Activated CD4-positive, alpha-beta T cell treated with anti-CD3 and anti-CD28 coated beads, Interleukin-2, amount 50 U/mL, for 1 hour (primary cell): ENCODE results near the gene FES.
A peak's percentile ranks its signal among the peaks of the same experiment; 100 is the strongest.

Experiments used
- DNase-seq: peaks from one replicate; pipeline ENCODE4 v3.0.0-alpha.2; 2020

The FES gene

DNA sequence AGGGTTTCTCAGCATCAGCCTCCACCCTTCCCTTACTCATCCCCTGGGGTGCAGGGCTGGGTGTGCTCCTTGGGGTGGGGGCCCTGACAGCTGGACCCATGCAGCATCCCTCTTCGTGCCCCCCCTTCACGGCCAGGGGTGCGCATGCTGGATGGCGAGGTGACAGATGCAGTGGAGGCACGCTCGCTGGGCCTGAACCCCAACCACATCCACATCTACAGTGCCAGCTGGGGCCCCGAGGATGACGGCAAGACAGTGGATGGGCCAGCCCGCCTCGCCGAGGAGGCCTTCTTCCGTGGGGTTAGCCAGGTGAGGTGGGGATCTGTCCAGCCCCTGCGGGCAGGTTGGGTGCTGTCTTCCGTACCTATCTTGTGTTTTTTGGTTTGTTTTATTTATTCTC, 6.3 kb upstream of the FES start:
- no peak for DNase-seq

DNA sequence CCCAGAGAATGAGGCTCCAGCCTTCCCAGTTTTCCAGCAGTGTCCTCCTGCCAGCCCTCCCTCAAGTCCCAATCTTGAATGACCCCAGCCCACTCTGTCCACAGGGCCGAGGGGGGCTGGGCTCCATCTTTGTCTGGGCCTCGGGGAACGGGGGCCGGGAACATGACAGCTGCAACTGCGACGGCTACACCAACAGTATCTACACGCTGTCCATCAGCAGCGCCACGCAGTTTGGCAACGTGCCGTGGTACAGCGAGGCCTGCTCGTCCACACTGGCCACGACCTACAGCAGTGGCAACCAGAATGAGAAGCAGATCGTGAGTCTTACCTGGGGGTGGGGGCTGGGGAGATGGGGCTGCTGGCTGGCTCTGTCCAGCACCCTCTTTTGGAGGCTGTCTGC, 5.6 kb upstream of the FES start:
- no peak for DNase-seq

DNA sequence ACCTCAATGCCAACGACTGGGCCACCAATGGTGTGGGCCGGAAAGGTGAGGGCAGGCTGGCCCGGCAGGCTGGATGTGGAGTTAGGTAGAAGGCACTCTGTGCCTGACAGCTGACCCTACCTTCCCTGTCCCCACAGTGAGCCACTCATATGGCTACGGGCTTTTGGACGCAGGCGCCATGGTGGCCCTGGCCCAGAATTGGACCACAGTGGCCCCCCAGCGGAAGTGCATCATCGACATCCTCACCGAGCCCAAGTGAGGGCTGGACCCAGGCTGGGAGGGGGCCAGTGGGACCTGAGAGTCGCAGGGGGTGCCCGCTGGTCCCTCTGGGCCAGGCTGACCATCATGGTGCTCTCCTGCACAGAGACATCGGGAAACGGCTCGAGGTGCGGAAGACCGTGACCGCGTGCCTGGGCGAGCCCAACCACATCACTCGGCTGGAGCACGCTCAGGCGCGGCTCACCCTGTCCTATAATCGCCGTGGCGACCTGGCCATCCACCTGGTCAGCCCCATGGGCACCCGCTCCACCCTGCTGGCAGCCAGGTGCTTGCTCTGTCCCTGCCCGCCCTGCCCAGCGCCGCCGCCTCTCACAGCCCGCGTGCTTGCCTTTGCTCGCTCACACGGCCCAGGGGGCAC, 4.5 kb upstream of the FES start:
- no peak for DNase-seq

DNA sequence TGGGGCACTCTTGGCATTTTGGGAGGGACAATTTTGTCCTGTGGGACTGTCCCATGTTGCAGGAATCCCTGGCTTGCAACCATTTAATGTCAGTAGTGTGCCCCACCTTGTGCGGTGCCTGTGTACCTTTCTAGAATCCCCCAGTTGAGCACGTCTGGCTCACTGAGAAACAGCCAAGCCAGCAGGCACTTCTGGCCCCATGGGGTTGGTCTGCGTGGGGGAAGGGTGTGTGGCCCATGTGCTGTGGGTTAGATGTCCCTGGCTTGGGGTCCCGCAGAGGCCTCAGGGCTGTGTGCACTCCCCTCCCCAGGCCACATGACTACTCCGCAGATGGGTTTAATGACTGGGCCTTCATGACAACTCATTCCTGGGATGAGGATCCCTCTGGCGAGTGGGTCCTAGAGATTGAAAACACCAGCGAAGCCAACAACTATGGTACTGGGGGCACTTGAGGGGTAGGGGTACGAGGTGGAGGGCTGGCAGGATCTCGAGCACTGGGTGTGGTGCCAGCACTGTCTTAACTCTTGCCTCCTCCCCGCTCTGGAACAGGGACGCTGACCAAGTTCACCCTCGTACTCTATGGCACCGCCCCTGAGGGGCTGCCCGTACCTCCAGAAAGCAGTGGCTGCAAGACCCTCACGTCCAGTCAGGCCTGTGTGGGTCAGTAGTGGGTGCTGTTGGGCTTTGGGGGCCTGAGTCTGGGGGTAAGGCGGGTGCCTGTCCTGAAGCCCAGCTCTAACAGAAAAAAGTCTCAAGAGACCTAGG, 3.7 kb upstream of the FES start:
- DNase-seq: no peak

DNA sequence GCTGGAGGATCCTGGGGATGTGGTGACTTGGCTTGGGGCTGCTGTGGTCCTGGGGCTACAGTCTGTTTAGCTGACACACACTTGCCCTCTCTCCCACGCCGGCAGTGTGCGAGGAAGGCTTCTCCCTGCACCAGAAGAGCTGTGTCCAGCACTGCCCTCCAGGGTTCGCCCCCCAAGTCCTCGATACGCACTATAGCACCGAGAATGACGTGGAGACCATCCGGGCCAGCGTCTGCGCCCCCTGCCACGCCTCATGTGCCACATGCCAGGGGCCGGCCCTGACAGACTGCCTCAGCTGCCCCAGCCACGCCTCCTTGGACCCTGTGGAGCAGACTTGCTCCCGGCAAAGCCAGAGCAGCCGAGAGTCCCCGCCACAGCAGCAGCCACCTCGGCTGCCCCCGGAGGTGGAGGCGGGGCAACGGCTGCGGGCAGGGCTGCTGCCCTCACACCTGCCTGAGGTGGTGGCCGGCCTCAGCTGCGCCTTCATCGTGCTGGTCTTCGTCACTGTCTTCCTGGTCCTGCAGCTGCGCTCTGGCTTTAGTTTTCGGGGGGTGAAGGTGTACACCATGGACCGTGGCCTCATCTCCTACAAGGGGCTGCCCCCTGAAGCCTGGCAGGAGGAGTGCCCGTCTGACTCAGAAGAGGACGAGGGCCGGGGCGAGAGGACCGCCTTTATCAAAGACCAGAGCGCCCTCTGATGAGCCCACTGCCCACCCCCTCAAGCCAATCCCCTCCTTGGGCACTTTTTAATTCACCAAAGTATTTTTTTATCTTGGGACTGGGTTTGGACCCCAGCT, 2.9 kb upstream of the FES start:
- no peak for DNase-seq

DNA sequence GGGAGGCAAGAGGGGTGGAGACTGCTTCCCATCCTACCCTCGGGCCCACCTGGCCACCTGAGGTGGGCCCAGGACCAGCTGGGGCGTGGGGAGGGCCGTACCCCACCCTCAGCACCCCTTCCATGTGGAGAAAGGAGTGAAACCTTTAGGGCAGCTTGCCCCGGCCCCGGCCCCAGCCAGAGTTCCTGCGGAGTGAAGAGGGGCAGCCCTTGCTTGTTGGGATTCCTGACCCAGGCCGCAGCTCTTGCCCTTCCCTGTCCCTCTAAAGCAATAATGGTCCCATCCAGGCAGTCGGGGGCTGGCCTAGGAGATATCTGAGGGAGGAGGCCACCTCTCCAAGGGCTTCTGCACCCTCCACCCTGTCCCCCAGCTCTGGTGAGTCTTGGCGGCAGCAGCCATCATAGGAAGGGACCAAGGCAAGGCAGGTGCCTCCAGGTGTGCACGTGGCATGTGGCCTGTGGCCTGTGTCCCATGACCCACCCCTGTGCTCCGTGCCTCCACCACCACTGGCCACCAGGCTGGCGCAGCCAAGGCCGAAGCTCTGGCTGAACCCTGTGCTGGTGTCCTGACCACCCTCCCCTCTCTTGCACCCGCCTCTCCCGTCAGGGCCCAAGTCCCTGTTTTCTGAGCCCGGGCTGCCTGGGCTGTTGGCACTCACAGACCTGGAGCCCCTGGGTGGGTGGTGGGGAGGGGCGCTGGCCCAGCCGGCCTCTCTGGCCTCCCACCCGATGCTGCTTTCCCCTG, 2.2 kb upstream of the FES start:
- DNase-seq: no peak

DNA sequence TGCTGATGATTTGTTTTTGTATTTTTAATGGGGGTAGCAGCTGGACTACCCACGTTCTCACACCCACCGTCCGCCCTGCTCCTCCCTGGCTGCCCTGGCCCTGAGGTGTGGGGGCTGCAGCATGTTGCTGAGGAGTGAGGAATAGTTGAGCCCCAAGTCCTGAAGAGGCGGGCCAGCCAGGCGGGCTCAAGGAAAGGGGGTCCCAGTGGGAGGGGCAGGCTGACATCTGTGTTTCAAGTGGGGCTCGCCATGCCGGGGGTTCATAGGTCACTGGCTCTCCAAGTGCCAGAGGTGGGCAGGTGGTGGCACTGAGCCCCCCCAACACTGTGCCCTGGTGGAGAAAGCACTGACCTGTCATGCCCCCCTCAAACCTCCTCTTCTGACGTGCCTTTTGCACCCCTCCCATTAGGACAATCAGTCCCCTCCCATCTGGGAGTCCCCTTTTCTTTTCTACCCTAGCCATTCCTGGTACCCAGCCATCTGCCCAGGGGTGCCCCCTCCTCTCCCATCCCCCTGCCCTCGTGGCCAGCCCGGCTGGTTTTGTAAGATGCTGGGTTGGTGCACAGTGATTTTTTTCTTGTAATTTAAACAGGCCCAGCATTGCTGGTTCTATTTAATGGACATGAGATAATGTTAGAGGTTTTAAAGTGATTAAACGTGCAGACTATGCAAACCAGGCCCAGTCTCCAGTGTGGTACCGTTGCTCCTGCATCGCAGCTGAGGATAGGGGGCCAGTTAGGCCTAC, 1.4 kb upstream of the FES start:
- no peak for DNase-seq

DNA sequence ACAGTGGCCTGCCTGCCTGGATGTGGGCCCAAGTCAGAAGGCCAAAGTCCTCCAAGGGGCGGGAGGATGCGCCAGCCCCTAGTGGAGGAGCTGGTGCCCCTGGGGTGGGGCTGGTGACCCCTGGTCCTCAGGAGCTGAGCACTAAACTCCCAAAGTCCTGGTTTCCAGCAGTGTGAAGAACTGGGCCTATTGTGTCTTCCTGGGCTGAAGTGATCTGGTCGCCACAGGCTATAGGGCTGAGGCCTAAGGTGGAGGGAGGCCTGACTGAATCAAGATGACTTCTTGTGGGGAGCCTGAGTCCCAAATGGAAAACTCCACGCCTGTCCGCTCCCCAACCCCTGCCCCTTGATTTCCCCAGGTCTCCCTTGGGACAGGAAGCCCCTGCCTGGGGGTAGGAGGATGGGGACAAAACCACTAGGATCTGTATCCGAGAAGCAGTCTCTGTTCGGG, 753 bp upstream of the FES start:
- DNase-seq: no peak

DNA sequence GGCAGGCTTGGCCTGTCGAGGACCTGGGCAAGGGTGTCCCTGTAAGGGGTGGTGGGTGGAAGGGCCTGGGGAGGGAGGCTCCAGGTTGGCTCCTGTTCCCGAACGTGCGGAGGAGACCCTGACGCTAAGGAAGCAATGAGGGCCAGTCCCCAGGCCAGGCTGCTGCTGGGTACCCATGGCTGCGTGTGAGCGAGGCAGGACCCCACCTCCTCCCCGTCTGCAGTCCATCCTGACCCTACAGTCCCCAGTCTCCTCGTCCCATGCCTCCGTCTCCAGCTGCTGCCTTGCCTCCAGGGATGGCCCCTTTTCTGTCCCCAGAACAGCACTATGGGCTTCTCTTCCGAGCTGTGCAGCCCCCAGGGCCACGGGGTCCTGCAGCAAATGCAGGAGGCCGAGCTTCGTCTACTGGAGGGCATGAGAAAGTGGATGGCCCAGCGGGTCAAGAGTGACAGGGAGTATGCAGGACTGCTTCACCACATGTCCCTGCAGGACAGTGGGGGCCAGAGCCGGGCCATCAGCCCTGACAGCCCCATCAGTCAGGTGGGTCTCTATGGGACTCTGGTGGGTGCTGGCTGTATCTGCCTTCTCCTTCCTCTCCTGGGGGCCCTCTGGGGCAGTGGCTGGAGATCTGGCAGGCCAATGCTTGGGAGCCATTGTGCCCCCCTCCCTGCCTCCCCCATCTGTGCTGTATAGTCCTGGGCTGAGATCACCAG, 571 bp downstream of the FES start:
- no peak for DNase-seq

DNA sequence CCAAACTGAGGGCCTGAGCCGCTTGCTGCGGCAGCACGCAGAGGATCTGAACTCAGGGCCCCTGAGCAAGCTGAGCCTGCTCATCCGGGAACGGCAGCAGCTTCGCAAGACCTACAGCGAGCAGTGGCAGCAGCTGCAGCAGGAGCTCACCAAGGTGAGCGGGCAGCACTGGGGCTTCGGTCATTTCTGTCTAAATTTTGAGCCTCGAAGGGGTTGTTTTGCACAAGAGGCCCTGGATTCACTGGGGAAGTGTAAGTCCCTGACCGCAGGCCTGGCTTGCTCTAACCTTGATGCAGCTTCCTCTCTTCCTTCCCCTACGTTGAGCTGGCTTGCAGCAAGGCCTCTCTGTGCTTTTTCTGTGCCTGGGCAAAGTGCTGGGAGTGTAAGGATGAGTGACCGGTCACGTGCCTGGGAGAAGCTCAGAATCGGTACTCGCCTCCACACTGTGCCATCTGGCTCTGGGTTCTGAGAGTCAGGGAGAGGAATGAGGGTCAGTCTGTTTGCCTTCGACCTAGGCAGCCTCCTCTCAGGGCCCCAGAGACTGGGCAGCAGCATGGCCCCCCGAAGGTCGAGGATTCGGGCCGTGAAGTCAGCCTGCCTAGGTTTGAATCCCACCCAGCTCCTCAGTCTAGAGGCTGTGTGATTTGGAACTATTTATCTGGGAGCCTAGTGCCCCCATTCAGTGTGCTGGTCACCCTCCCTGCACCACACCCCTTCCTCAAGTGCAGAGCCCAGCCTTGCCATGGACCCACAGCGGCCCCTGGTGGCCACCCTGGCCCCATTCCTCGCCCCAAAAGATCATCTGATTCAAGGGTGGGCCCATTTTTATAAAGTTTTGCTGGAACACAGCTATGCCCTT, 1.4 kb downstream of the FES start:
- DNase-seq: peak; percentile 81

DNA sequence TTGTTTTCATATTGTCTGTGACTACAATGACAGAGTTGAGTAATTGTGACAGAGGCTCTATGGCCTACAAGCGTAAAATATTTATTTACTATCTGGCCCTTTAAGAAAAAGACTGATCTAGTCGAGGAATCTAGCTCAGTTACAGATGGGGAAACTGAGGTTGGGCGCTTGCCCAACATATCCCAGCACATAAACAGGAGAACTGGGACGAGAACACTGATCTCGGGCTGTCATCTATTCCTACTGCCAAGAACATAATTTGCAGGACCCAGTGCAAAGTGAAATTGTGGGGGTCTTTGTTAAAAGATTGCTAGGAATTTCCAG, 1.9 kb downstream of the FES start:
- DNase-seq: no peak

DNA sequence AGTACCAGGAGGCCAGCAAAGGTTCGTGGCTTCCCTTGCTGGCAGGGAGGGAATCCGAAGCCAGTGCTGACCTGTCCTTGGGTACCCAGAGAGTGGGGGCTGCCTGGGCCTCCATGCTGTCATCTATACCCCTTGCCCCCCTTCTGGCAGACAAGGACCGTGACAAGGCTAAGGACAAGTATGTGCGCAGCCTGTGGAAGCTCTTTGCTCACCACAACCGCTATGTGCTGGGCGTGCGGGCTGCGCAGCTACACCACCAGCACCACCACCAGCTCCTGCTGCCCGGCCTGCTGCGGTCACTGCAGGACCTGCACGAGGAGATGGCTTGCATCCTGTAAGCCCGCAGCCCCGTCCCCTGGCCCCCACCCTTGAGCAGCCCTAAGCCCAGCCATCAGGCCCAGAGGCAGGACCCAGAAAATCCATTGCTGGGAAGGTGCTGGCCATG, 2.8 kb downstream of the FES start:
- no peak for DNase-seq

DNA sequence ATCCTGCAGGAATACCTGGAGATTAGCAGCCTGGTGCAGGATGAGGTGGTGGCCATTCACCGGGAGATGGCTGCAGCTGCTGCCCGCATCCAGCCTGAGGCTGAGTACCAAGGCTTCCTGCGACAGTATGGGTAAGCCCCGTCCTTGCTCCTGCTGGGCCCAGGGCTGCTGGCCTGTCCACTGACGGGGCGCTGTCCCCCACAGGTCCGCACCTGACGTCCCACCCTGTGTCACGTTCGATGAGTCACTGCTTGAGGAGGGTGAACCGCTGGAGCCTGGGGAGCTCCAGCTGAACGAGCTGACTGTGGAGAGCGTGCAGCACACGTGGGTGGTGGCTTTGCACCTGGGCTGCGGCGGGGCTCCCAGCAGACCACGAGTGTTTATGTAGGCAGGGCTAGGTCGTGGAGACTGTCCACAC, 5.0 kb downstream of the FES start:
- DNase-seq: no peak

DNA sequence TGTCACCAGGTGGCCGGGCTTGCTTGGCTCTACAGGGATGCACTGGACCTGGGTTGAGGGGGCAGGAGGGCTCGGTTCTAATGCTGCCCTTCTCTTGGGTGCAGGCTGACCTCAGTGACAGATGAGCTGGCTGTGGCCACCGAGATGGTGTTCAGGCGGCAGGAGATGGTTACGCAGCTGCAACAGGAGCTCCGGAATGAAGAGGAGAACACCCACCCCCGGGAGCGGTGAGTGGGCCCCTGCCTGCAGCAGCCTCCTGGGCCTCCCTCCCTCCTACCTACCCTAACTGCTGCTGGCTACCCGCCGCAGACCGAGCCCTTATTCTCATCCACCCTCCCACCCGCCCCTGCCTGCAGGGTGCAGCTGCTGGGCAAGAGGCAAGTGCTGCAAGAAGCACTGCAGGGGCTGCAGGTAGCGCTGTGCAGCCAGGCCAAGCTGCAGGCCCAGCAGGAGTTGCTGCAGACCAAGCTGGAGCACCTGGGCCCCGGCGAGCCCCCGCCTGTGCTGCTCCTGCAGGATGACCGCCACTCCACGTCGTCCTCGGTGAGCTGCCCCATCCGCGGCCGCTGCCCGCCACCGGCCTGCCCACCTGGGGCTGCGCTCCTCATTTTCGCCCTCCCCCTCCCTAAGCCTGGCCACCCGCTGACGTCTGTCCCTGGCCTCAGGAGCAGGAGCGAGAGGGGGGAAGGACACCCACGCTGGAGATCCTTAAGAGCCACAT, 5.6 kb downstream of the FES start:
- DNase-seq: no peak

DNA sequence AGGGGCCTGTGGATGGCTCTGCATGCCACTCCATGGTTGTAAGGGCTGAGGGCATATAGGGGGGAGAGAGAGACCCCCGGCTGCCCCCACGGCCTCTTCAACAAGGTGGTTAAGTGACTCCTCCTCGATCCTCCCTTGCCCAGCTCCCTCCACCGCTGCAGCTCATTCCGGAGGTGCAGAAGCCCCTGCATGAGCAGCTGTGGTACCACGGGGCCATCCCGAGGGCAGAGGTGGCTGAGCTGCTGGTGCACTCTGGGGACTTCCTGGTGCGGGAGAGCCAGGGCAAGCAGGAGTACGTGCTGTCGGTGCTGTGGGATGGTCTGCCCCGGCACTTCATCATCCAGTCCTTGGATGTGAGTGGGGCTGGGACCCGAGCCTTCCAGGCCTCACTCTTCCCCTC, 6.5 kb downstream of the FES start:
- DNase-seq: no peak

DNA sequence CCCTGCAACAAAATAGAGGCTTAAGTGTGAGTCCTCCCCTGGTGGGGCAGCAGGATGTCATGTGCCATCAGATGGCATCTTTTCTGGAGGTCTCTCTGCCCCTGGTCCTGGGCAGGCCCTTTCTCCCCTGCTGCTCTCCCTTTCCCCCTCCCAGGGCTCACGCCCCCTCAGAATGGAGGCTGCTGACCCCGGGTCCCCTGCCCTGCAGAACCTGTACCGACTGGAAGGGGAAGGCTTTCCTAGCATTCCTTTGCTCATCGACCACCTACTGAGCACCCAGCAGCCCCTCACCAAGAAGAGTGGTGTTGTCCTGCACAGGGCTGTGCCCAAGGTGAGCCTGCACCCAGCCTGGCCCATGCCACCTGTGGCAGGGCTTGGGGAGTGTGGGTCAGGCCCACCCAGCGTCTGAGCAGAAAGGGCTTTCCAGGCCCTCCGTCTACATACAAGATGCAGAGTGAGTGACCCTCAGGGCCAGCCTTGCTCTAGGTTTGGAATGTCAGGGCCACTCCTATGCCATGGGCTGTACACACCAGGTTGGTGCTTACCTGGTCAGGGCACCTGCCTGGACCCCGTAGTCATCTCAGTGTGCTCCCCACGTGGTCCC, 7.1 kb downstream of the FES start:
- no peak for DNase-seq

DNA sequence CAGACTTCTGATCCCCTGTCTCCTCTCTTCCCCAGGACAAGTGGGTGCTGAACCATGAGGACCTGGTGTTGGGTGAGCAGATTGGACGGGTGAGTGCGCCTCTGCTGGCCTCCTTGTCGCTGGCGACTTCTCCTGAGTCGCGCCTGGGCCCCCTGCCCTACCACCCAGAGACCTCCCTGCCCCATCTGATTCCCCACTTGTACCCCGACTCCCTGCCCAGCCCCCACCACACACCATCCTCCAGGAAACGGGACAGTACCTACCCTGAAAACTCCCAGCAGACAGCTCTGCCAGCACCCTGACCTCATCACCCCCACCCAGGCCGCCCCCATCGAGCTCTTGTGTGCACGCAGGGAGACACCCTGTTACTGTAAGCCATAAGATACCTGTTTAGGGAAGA, 7.7 kb downstream of the FES start:
- no peak for DNase-seq

DNA sequence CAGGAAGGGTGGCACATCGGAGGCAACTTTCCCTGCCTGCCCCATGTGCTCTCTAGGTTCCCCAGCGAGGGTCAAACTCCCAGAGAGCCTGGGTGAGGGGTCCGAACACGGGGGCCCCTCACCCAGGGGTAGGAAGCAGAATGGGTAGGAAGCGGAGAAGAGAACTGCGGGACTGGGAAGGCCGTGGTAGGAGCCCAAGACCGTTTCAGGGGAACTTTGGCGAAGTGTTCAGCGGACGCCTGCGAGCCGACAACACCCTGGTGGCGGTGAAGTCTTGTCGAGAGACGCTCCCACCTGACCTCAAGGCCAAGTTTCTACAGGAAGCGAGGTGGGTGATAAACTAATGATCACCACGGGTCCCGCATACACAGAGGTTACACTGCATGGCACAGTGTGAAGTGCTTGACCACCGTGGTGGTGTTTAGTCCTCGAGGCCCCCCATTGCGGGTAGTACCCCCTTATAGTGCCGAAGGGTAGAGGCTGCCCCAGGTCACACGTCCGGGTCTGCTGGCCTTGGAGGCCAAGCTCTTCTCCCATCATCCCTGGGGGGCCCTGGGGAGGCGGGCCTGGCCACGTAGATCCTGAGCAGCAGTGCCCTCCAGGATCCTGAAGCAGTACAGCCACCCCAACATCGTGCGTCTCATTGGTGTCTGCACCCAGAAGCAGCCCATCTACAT, 8.3 kb downstream of the FES start:
- DNase-seq: no peak
